Cardiac muscle cell (in vitro differentiated cells and primary cell): ENCODE measurements around the gene PITPNB. TPM values are rescaled to one million over a fixed set of nuclear protein-coding genes. Genes with fewer than 3 reads are reported as not detected.

ENCODE experiments used
- DNase-seq, 2 donors: peaks; one replicate each; pipeline versions ENCODE4 v3.0.0 to v3.0.0-alpha.2; 2010 to 2017; ENCODE audit warnings: low read depth in 1 of 2, low spot score in 1 of 2
- H3K27ac ChIP-seq: fragments of 200-600 bp; sonication (generic); 2 replicates; pipeline ENCODE4 v1.5.1; 2016
- H3K27me3 ChIP-seq: fragments of 200-600 bp; sonication (generic); 2 replicates; pipeline ENCODE4 v1.6.0; 2016; ENCODE audit warnings: control low read depth
- H3K36me3 ChIP-seq: fragments of 200-600 bp; sonication (generic); 2 replicates; pipeline ENCODE4 v1.5.1; 2016; ENCODE audit warnings: control low read depth
- H3K4me1 ChIP-seq: fragments of 200-600 bp; sonication (generic); 2 replicates; pipeline ENCODE4 v1.8.1; 2017; ENCODE audit warnings: low read depth, mild to moderate bottlenecking, mixed run types
- H3K4me3 ChIP-seq: fragments of 200-600 bp; sonication (generic); 2 replicates; pipeline ENCODE4 v1.5.1; 2016; ENCODE audit warnings: mild to moderate bottlenecking
- H3K9me3 ChIP-seq: fragments of 200-600 bp; sonication (generic); 2 replicates; pipeline ENCODE4 v1.5.1; 2017; ENCODE audit warnings: low read depth, mild to moderate bottlenecking, control low read depth
- polyA plus RNA-seq: library from polyadenylated mRNA; unstranded; fragments of >200 nt; fragmentation: Nextera tagmentation; extraction: Ambion mirVana; gene quantifications from 2 replicates; pipeline ENCODE4 v1.2.1, GENCODE V29; 2016
- total RNA-seq: library from RNA; depleted of rRNA; stranded (reverse); fragments of >200 nt; gene quantifications from 2 replicates; pipeline ENCODE4 v1.2.3, GENCODE V29; 2016
- TF ChIP-seq, protein P1 (sequence below): IDR thresholded peaks from 2 replicates; pipeline ENCODE4 v1.5.1; 2012; ENCODE audit warnings: low read depth, mild to moderate bottlenecking, low read length

Gene PITPNB
- total and polyA plus RNA-seq, 2 experiments from 2014 or later = 73.2 to 131 TPM

DNA sequence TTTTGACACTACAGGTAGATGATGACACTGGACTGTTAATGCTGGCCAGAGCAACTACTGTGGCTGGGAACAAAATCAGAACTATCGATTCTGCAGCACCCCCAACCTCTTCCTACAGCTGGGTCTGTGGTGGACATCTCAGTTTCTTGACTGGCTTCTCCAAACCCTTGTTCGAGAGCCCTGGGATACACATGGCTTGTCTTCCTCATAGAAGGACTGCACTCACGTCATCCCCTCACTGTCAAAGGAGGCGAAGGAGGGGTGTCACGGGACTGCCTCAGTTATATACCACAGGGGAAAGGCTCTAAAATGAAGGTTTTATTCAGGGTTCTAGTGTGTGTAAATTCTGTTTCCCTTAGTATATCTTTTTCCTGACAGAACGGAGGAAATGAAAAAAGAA is 44.9 kb downstream of the PITPNB start:
- Histone ChIP-seq H3K27me3 (no peaks in the 10 kb centered on the region), H3K4me1 (peaks cover 58% of the 10 kb centered on the region), H3K9me3 (no peaks in the 10 kb centered on the region), H3K36me3 (peaks cover 18% of the 10 kb centered on the region), H3K4me3 (no peak overlapping the region), H3K27ac (peak overlapping the region; percentile 52)
- no peak for DNase-seq
- TF ChIP-seq, protein P1, sequence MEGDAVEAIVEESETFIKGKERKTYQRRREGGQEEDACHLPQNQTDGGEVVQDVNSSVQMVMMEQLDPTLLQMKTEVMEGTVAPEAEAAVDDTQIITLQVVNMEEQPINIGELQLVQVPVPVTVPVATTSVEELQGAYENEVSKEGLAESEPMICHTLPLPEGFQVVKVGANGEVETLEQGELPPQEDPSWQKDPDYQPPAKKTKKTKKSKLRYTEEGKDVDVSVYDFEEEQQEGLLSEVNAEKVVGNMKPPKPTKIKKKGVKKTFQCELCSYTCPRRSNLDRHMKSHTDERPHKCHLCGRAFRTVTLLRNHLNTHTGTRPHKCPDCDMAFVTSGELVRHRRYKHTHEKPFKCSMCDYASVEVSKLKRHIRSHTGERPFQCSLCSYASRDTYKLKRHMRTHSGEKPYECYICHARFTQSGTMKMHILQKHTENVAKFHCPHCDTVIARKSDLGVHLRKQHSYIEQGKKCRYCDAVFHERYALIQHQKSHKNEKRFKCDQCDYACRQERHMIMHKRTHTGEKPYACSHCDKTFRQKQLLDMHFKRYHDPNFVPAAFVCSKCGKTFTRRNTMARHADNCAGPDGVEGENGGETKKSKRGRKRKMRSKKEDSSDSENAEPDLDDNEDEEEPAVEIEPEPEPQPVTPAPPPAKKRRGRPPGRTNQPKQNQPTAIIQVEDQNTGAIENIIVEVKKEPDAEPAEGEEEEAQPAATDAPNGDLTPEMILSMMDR = no peak

DNA sequence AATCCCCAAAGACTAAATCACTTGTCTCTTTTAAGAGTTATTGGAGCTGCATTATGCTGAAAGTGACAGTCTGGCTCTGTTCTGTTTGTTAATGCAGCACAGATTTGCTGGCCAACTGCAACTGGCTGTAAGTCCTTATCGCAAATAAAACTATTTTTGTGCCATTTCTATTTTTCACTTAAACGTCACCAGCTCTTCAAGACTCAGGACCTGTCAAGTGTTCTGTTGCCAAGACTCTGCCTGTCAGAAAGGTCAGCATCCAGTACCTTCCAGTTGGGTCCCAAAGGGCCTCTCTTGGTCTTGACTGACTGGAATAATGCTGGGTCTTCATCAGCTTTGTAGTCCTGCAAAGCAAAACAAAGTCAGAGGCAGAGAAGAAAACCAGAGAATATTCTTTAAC is 45.6 kb downstream of the PITPNB start:
- no peak overlapping the region for H3K4me3 ChIP-seq
- TF ChIP-seq, protein P1 = no peak
- peaks cover 18% of the 10 kb centered on the region for H3K36me3 ChIP-seq
- no peaks in the 10 kb centered on the region for H3K9me3 ChIP-seq
- DNase-seq = peak in 1 of 2 donors; percentile 40
- peaks cover 55% of the 10 kb centered on the region for H3K4me1 ChIP-seq
- no peaks in the 10 kb centered on the region for H3K27me3 ChIP-seq
- peak overlapping the region; percentile 52 for H3K27ac ChIP-seq

DNA sequence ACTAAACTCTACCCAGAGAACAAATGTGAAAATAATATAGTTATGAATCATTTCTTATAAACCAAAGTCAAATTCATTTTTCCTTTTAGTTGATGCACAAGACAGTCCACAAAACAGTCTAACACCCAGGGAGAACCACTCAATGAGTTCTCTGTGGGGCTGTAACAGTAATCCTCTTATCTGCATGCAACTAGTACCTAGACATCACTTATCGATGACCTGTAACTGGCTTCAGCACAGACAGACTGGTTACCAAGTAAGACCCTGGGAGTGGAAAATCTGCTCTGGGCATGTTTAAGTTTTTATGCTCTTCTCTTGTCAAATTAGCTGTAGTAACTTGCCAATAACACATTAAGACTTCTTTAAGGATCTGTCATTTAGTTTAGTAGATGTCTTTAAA is 46.6 kb downstream of the PITPNB start:
- DNase-seq = no peak
- peaks cover 55% of the 10 kb centered on the region for H3K4me1 ChIP-seq
- H3K36me3 ChIP-seq = peaks cover 18% of the 10 kb centered on the region
- no peak overlapping the region for H3K4me3 ChIP-seq
- TF ChIP-seq, protein P1 = no peak
- no peaks in the 10 kb centered on the region for H3K27me3 ChIP-seq
- H3K27ac ChIP-seq = no peak overlapping the region
- no peaks in the 10 kb centered on the region for H3K9me3 ChIP-seq

DNA sequence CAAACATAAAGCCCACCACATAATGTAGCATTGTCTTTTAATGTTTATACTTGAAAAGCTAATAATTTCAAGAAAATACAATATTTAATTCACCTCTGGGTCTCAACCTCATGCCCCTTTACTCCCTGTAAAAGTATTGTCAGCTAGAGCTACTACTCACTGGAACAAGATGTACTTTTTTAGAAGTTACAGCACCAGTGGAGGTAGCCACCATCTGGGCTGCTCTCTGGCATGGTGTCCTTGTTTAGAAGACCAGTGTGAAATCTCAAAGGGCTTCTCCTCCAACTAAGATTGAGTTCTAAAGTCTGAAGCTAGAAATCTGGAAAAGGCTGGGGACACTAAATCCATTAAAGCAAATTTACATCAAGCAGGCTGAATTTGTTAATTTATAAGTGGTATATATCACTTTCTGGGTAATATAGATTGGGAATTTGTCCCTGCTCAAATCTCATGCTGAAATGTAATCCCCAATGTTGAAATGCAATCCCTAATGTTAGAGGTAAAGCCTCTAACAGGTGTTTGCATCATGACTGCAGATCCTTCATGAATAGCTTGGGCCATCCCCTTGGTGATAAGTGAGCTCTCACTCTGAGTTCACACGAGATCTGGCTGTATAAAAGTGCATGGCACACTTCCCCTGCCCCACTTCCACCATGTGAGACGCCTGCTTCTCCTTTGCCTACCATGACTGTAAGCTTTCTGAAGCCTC is 47.6 kb downstream of the PITPNB start:
- Histone ChIP-seq H3K27ac (no peak overlapping the region), H3K4me1 (peaks cover 55% of the 10 kb centered on the region), H3K9me3 (no peaks in the 10 kb centered on the region), H3K4me3 (no peak overlapping the region), H3K27me3 (no peaks in the 10 kb centered on the region), H3K36me3 (peaks cover 18% of the 10 kb centered on the region)
- TF ChIP-seq, protein P1 = no peak
- DNase-seq = no peak

DNA sequence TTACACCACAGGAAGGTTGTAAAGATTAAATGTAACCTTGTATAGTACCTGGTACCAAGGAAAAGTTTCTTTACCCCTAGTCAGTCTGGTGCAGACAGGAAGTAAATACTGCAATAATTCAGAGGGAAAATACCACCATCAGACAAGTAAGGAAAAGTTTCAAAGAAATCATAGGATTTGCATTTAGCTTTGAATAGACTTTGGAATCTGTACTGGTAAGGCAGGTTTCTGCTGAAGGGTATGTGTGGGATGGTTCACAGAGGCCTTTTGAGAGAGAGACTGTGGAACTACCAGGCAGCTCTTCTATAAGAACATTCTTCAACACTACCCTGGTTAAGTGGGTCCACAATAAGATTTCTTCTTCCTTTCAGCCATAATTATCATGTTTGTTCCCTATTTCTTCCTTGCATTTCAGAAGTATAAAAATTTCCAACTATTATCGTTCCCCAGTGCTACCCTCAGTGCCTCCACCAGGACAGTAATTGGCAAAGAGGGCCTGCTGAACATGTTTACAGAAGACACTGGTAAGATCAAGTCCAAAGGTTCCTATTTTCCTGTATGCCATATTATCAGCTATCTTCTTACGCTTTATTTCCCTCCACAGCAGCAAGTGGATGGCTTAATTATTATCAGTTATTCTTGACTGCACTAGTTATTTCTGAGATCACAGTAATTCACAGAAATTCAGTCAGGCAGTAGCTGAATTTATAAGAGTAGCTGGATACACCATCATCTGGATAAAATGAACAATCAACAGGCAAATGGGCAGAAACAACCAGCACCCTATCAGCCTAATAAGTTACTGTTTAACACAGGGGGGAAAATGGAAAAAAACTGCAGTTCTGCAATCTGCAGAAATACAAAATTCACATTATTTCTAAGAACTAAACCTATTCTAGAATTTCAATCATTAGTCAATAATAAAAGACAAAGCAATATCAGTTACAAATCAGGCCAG is 48.5 kb downstream of the PITPNB start:
- Histone ChIP-seq H3K4me1 (peaks cover 54% of the 10 kb centered on the region), H3K27me3 (no peaks in the 10 kb centered on the region), H3K27ac (peak overlapping the region; percentile 4), H3K36me3 (peaks cover 18% of the 10 kb centered on the region), H3K4me3 (no peak overlapping the region), H3K9me3 (no peaks in the 10 kb centered on the region)
- TF ChIP-seq, protein P1 = no peak
- no peak for DNase-seq
